GM19438 (cell line): ENCODE measurements around the gene VKORC1L1.
"Not testable (repeated sequence)": the region's sequence is repeated elsewhere in the genome, so short reads cannot be mapped to it uniquely, and the experiment has no call there.

Experiments
- ATAC-seq: cut with Tn5 transposase; IDR thresholded peaks from one replicate; pipeline ENCODE4 v1.9.1; 2021; ENCODE audit warnings: low read depth; ENCODE audit not compliant: unreplicated experiment

The VKORC1L1 gene

GRCh38 chr7:65927489-65928448 is 54.9 kb downstream of the VKORC1L1 start:
- ATAC-seq: no peak

- no peak for ATAC-seq
Observed at GRCh38 chr7:65931685-65932084, 58.8 kb downstream of the VKORC1L1 start.

- ATAC-seq: no peak
Observed at GRCh38 chr7:65937296-65937695, 64.4 kb downstream of the VKORC1L1 start.

GRCh38 chr7:65938336-65938895 is 65.5 kb downstream of the VKORC1L1 start:
- no peak for ATAC-seq

GRCh38 chr7:65945787-65946186 is 72.9 kb downstream of the VKORC1L1 start:
- not testable (repeated sequence) for ATAC-seq

- ATAC-seq: no peak
Observed at GRCh38 chr7:65946904-65947303, 74.0 kb downstream of the VKORC1L1 start.

- no peak for ATAC-seq
Observed at GRCh38 chr7:65951837-65952578, 79.1 kb downstream of the VKORC1L1 start.

GRCh38 chr7:65953001-65953720 is 80.3 kb downstream of the VKORC1L1 start:
- ATAC-seq: no peak

GRCh38 chr7:65953890-65954450 is 81.1 kb downstream of the VKORC1L1 start:
- no peak for ATAC-seq

GRCh38 chr7:65955718-65956117 is 82.8 kb downstream of the VKORC1L1 start:
- ATAC-seq: no peak

- ATAC-seq: no peak
Observed at GRCh38 chr7:65960351-65961074, 87.6 kb downstream of the VKORC1L1 start.

GRCh38 chr7:65962033-65962432 is 89.2 kb downstream of the VKORC1L1 start:
- ATAC-seq: no peak

- ATAC-seq: not testable (repeated sequence)
Observed at GRCh38 chr7:65964671-65965070, 91.8 kb downstream of the VKORC1L1 start.

- ATAC-seq: no peak
Observed at GRCh38 chr7:65966146-65966545, 93.3 kb downstream of the VKORC1L1 start.

- no peak for ATAC-seq
Observed at GRCh38 chr7:65967361-65968155, 94.7 kb downstream of the VKORC1L1 start.

- ATAC-seq: no peak
Observed at GRCh38 chr7:65968256-65969185, 95.6 kb downstream of the VKORC1L1 start.

- ATAC-seq: no peak
Observed at GRCh38 chr7:65971021-65971420, 98.1 kb downstream of the VKORC1L1 start.

- no peak for ATAC-seq
Observed at GRCh38 chr7:65972976-65973375, 100.1 kb downstream of the VKORC1L1 start.
